ENCODE data around the gene NUCKS1. TPM values are rescaled to one million over a fixed set of nuclear protein-coding genes. Genes with fewer than 3 reads are reported as not detected.

The NUCKS1 gene
- polyA plus RNA-seq, 1 of the 3 experiments (the other 2 are of a cell fraction) = 25.4 TPM

DNA sequence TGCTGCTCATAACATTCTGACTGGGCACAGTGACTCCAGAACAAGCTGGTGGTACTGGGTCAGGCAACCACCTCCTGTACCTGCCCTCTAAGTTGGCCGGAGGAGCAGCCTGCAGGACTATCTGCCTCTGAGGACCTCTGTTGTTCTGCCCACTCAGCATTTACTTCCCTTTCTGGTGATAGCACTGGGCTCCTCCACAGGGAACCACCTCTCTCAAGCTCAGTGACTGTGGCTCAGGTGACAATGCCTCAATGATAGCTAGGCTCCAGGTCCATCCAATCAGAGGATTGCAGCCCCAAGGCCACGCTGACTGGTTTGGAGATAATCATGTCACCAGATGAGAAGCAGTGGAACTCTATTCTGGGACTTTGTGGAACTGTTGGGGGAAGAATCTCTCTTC is 47.2 kb upstream of the NUCKS1 start:
- no peaks in the 10 kb centered on the region for H3K27me3 ChIP-seq (ENCODE audit: insufficient read depth)
- no peak overlapping the region for H3K9ac ChIP-seq
- POLR2A ChIA-PET = no interaction called here
- CTCF ChIA-PET = interaction anchor here (1.5 to 11.9 kb wide), 5 partner anchors 15 to 309 kb away, joined by 4 to 366 read pairs (median 4); no protein-coding TSS in a partner anchor
- no peak for TF ChIP-seq USF2 (IDR thresholded peaks at IDR 0.05; ENCODE audit: borderline replicate concordance, low read depth, low read length)
- TF ChIP-seq GATA2 (CRISPR knock-in tag; IDR thresholded peaks at IDR 0.05) = no peak
- no peak for TF ChIP-seq EP300 (IDR thresholded peaks at IDR 0.05; ENCODE audit: borderline replicate concordance in 1 of 2, low read depth in 1 of 2, low read length in 1 of 2)
- no peak for TF ChIP-seq JUND (IDR thresholded peaks at IDR 0.05)
- TF ChIP-seq YY1 (IDR thresholded peaks at IDR 0.05; ENCODE audit: low read depth) = no peak
- TF ChIP-seq ZBTB33 (IDR thresholded peaks at IDR 0.05; ENCODE audit: borderline replicate concordance, low read depth) = no peak
- TF ChIP-seq TEAD4 (IDR thresholded peaks at IDR 0.05; ENCODE audit: borderline replicate concordance, insufficient read depth) = no peak
- TF ChIP-seq, protein P1, sequence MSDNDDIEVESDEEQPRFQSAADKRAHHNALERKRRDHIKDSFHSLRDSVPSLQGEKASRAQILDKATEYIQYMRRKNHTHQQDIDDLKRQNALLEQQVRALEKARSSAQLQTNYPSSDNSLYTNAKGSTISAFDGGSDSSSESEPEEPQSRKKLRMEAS (IDR thresholded peaks at IDR 0.05; ENCODE audit: low read depth) = no peak
- TF ChIP-seq SMC3 (IDR thresholded peaks at IDR 0.05; ENCODE audit: low read depth, low read length) = no peak
- no peak for TF ChIP-seq FOSL2 (IDR thresholded peaks at IDR 0.05; ENCODE audit: borderline replicate concordance, low read depth)
- TF ChIP-seq, protein P2, sequence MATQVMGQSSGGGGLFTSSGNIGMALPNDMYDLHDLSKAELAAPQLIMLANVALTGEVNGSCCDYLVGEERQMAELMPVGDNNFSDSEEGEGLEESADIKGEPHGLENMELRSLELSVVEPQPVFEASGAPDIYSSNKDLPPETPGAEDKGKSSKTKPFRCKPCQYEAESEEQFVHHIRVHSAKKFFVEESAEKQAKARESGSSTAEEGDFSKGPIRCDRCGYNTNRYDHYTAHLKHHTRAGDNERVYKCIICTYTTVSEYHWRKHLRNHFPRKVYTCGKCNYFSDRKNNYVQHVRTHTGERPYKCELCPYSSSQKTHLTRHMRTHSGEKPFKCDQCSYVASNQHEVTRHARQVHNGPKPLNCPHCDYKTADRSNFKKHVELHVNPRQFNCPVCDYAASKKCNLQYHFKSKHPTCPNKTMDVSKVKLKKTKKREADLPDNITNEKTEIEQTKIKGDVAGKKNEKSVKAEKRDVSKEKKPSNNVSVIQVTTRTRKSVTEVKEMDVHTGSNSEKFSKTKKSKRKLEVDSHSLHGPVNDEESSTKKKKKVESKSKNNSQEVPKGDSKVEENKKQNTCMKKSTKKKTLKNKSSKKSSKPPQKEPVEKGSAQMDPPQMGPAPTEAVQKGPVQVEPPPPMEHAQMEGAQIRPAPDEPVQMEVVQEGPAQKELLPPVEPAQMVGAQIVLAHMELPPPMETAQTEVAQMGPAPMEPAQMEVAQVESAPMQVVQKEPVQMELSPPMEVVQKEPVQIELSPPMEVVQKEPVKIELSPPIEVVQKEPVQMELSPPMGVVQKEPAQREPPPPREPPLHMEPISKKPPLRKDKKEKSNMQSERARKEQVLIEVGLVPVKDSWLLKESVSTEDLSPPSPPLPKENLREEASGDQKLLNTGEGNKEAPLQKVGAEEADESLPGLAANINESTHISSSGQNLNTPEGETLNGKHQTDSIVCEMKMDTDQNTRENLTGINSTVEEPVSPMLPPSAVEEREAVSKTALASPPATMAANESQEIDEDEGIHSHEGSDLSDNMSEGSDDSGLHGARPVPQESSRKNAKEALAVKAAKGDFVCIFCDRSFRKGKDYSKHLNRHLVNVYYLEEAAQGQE (IDR thresholded peaks at IDR 0.05; ENCODE audit: low read depth, low read length) = no peak
- TF ChIP-seq MEF2A (IDR thresholded peaks at IDR 0.05; ENCODE audit: borderline replicate concordance, low read depth) = no peak
- no peak for TF ChIP-seq RCOR1 (IDR thresholded peaks at IDR 0.05; ENCODE audit: low read length)
- TF ChIP-seq FOXM1 (IDR thresholded peaks at IDR 0.05; ENCODE audit: low read depth) = no peak
- no peak for TF ChIP-seq GABPA (IDR thresholded peaks at IDR 0.05; ENCODE audit: low read depth)
- TF ChIP-seq CHD2 (IDR thresholded peaks at IDR 0.05; ENCODE audit: low read length, partially characterized antibody) = no peak
- no peak for TF ChIP-seq NRF1 (IDR thresholded peaks at IDR 0.05; ENCODE audit: low read depth, low read length)
- TF ChIP-seq, protein P3, sequence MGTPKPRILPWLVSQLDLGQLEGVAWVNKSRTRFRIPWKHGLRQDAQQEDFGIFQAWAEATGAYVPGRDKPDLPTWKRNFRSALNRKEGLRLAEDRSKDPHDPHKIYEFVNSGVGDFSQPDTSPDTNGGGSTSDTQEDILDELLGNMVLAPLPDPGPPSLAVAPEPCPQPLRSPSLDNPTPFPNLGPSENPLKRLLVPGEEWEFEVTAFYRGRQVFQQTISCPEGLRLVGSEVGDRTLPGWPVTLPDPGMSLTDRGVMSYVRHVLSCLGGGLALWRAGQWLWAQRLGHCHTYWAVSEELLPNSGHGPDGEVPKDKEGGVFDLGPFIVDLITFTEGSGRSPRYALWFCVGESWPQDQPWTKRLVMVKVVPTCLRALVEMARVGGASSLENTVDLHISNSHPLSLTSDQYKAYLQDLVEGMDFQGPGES (IDR thresholded peaks at IDR 0.05; ENCODE audit: low read depth, low read length) = no peak
- no peak for TF ChIP-seq POLR2AphosphoS5 (IDR thresholded peaks at IDR 0.05; ENCODE audit: low read depth, low read length)
- no peak for TF ChIP-seq TAF1 (IDR thresholded peaks at IDR 0.05; ENCODE audit: borderline replicate concordance, low read depth, low read length)
- H2AFZ ChIP-seq (ENCODE audit: low read depth) = no peak overlapping the region
- H3K4me3 ChIP-seq (ENCODE audit: low read depth in 2 of 2, low read length in 1 of 2) = no peak overlapping the region
- H3K79me2 ChIP-seq (ENCODE audit: insufficient read depth) = no peaks in the 10 kb centered on the region
- WGBS (ENCODE audit: low lambda C conversion rate) = 92% methylated on average over 1 of the region's 2 CpGs
- no peaks in the 10 kb centered on the region for H3K9me3 ChIP-seq
- H3K4me1 ChIP-seq (ENCODE audit: control insufficient read depth in 1 of 2, insufficient read depth in 2 of 2, low read depth in 1 of 2, low read length in 1 of 2) = peaks cover 0 to 3% of the 10 kb centered on the region in 2 experiments; a peak in 1 of 4 replicates
- peaks cover 2% of the 10 kb centered on the region for H3F3A ChIP-seq (replicated peaks; ENCODE audit: insufficient read depth)
- H4K20me1 ChIP-seq (ENCODE audit: insufficient read depth) = no peaks in the 10 kb centered on the region
- no peaks in the 10 kb centered on the region for H3K9me2 ChIP-seq
- DNase-seq = no peak
- no peak overlapping the region for H3K4me2 ChIP-seq
- peaks cover 4 to 56% of the 10 kb centered on the region in 2 experiments for H3K36me3 ChIP-seq (replicated peaks in 1 of 2; ENCODE audit: control insufficient read depth in 1 of 2, insufficient read depth in 2 of 2, low read length in 1 of 2)
- H3K27ac ChIP-seq (ENCODE audit: low read depth in 2 of 2, low read length in 1 of 2) = no peak overlapping the region
